WERI-Rb-1 (cell line): ENCODE data around the gene SRRM2.

ENCODE experiments used
- DNase-seq: peaks from one replicate; pipeline ENCODE4 v3.0.0-alpha.2; 2020
- H3K27ac ChIP-seq: fragments of 250-450 bp; sonication (Bioruptor Pico); 2 replicates; pipeline ENCODE4 v1.5.1; 2020; ENCODE audit warnings: mild to moderate bottlenecking, moderate library complexity
- H3K27me3 ChIP-seq: fragments of 250-450 bp; sonication (Bioruptor Pico); 2 replicates; pipeline ENCODE4 v1.5.1; 2021; ENCODE audit warnings: mild to moderate bottlenecking, low read depth, moderate library complexity; ENCODE audit not compliant: insufficient read depth, severe bottlenecking
- H3K36me3 ChIP-seq: fragments of 250-450 bp; sonication (Bioruptor Pico); 2 replicates; pipeline ENCODE4 v1.5.1; 2020; ENCODE audit warnings: mild to moderate bottlenecking, moderate library complexity
- H3K4me3 ChIP-seq: 2 replicates; pipeline ENCODE4 v1.5.1; 2011; ENCODE audit warnings: low read depth, mild to moderate bottlenecking, control low read depth, low read length
- H3K9me3 ChIP-seq: fragments of 250-450 bp; sonication (Bioruptor Pico); 2 replicates; pipeline ENCODE4 v1.5.1; 2021; ENCODE audit warnings: mild to moderate bottlenecking, moderate library complexity; ENCODE audit not compliant: severe bottlenecking
- CTCF ChIP-seq: IDR thresholded peaks from 2 replicates; pipeline ENCODE4 v1.5.1; 2011; ENCODE audit warnings: low read depth, mild to moderate bottlenecking, control low read depth, inconsistent platforms, low read length

The SRRM2 gene

GRCh38 chr16:2739625-2740430, 12.6 kb upstream of the SRRM2 start:
- TF ChIP-seq CTCF = 0 out of 2 replicates have a peak, but pooled peaks have one; percentile 9
- Histone ChIP-seq H3K27me3 (no peaks in the 10 kb centered on the region), H3K9me3 (no peaks in the 10 kb centered on the region), H3K36me3 (no peaks in the 10 kb centered on the region), H3K27ac (peak overlapping the region; percentile 60), H3K4me3 (no peak overlapping the region)
- DNase-seq = no peak

GRCh38 chr16:2740476-2740875, 12.0 kb upstream of the SRRM2 start:
- Histone ChIP-seq H3K4me3 (no peak overlapping the region), H3K27ac (peak overlapping the region; percentile 60), H3K9me3 (no peaks in the 10 kb centered on the region), H3K36me3 (no peaks in the 10 kb centered on the region), H3K27me3 (no peaks in the 10 kb centered on the region)
- no peak for TF ChIP-seq CTCF
- no peak for DNase-seq

GRCh38 chr16:2741168-2741567, 11.3 kb upstream of the SRRM2 start:
- no peaks in the 10 kb centered on the region for H3K9me3 ChIP-seq
- H3K27ac ChIP-seq = no peak overlapping the region

GRCh38 chr16:2742323-2743006, 10.0 kb upstream of the SRRM2 start:
- Histone ChIP-seq H3K36me3 (no peaks in the 10 kb centered on the region), H3K27ac (no peak overlapping the region), H3K4me3 (no peak overlapping the region), H3K27me3 (no peaks in the 10 kb centered on the region), H3K9me3 (no peaks in the 10 kb centered on the region)
- no peak for DNase-seq
- no peak for TF ChIP-seq CTCF

More at GRCh38 chr16:2741168-2741567, 11.3 kb upstream of the SRRM2 start:
- H3K27me3 ChIP-seq = no peaks in the 10 kb centered on the region
- no peak for TF ChIP-seq CTCF
- DNase-seq = no peak
- H3K4me3 ChIP-seq = no peak overlapping the region
- H3K36me3 ChIP-seq = no peaks in the 10 kb centered on the region

- H3K4me3 ChIP-seq = no peak overlapping the region
- no peaks in the 10 kb centered on the region for H3K9me3 ChIP-seq
- no peak overlapping the region for H3K27ac ChIP-seq
- DNase-seq = no peak
- no peaks in the 10 kb centered on the region for H3K36me3 ChIP-seq
- no peak for TF ChIP-seq CTCF
- no peaks in the 10 kb centered on the region for H3K27me3 ChIP-seq
Measured at GRCh38 chr16:2743007-2743810, 9.2 kb upstream of the SRRM2 start.
